HG03565 (cell line): ENCODE measurements around the gene ZFP36L2.
A peak's percentile ranks its signal among the peaks of the same experiment; 100 is the strongest.
"Not testable (repeated sequence)": the region's sequence is repeated elsewhere in the genome, so short reads cannot be mapped to it uniquely, and the experiment has no call there.

Source experiments
- ATAC-seq: cut with Tn5 transposase; IDR thresholded peaks from one replicate; pipeline ENCODE4 v1.9.1; 2021; ENCODE audit warnings: mild to moderate bottlenecking, moderate library complexity; ENCODE audit not compliant: unreplicated experiment

The ZFP36L2 gene

GRCh38 chr2:43190311-43191052, 35.9 kb downstream of the ZFP36L2 start:
- ATAC-seq, result no peak

- not testable (repeated sequence) for ATAC-seq
These were observed 36.5 kb downstream of the ZFP36L2 start for GRCh38 chr2:43189861-43190260.

GRCh38 chr2:43188561-43189386, 37.6 kb downstream of the ZFP36L2 start:
- no peak for ATAC-seq

- ATAC-seq, result no peak
These were observed 39.6 kb downstream of the ZFP36L2 start for GRCh38 chr2:43186679-43187374.

- no peak for ATAC-seq
These were observed 40.1 kb downstream of the ZFP36L2 start for GRCh38 chr2:43186321-43186678.

GRCh38 chr2:43185146-43185545, 41.3 kb downstream of the ZFP36L2 start:
- no peak for ATAC-seq

- no peak for ATAC-seq
These were observed 42.0 kb downstream of the ZFP36L2 start for GRCh38 chr2:43184339-43184895.

- no peak for ATAC-seq
These were observed 42.7 kb downstream of the ZFP36L2 start for GRCh38 chr2:43183743-43184142.

- no peak for ATAC-seq
These were observed 45.5 kb downstream of the ZFP36L2 start for GRCh38 chr2:43180897-43181296.

- no peak for ATAC-seq
These were observed 46.5 kb downstream of the ZFP36L2 start for GRCh38 chr2:43179942-43180341.

- no peak for ATAC-seq
These were observed 47.5 kb downstream of the ZFP36L2 start for GRCh38 chr2:43178602-43179542.

GRCh38 chr2:43178055-43178598, 48.3 kb downstream of the ZFP36L2 start:
- ATAC-seq, result no peak

- ATAC-seq, result no peak
These were observed 50.0 kb downstream of the ZFP36L2 start for GRCh38 chr2:43176449-43176848.

- ATAC-seq, result no peak
These were observed 50.5 kb downstream of the ZFP36L2 start for GRCh38 chr2:43175876-43176275.

- no peak for ATAC-seq
These were observed 51.4 kb downstream of the ZFP36L2 start for GRCh38 chr2:43175020-43175441.

GRCh38 chr2:43174368-43174916, 52.0 kb downstream of the ZFP36L2 start:
- peak; percentile 82 for ATAC-seq
